KMS-11 (cell line): Measurements from ENCODE around the gene DPM2.

ENCODE experiments used
- H2AFZ ChIP-seq: fragments of 200-600 bp; sonication (generic); 2 replicates; pipeline ENCODE4 v1.6.1; 2016; ENCODE audit warnings: antibody characterized with exemption, mixed run types, low read depth
- H3K27ac ChIP-seq: fragments of 200-600 bp; sonication (generic); 2 replicates; pipeline ENCODE4 v1.6.1; 2016; ENCODE audit warnings: mild to moderate bottlenecking, mixed run types
- H3K27me3 ChIP-seq: fragments of 200-600 bp; sonication (generic); 2 replicates; pipeline ENCODE4 v1.6.1; 2017; ENCODE audit warnings: mild to moderate bottlenecking, low read depth, mixed run types, moderate library complexity; ENCODE audit not compliant: insufficient read depth
- H3K36me3 ChIP-seq: fragments of 200-600 bp; sonication (generic); 2 replicates; pipeline ENCODE4 v1.6.1; 2017; ENCODE audit warnings: mild to moderate bottlenecking, mixed run types; ENCODE audit not compliant: insufficient read depth
- H3K4me1 ChIP-seq: fragments of 200-600 bp; sonication (generic); 2 replicates; pipeline ENCODE4 v1.6.1; 2016; ENCODE audit warnings: mild to moderate bottlenecking, low read depth, mixed run types; ENCODE audit not compliant: poor library complexity, severe bottlenecking
- H3K4me2 ChIP-seq: fragments of 200-600 bp; sonication (generic); 2 replicates; pipeline ENCODE4 v1.7.0; 2016; ENCODE audit warnings: mild to moderate bottlenecking, mixed run types
- H3K4me3 ChIP-seq: fragments of 200-600 bp; sonication (generic); IDR thresholded peaks from 2 replicates; pipeline ENCODE4 v1.6.1; 2017; ENCODE audit warnings: low read depth, low read length, mixed read lengths; ENCODE audit not compliant: insufficient read depth
- H3K79me2 ChIP-seq: fragments of 200-600 bp; sonication (generic); 2 replicates; pipeline ENCODE4 v1.6.1; 2016; ENCODE audit warnings: low read depth, mixed run types; ENCODE audit not compliant: insufficient read depth
- H3K9ac ChIP-seq: fragments of 200-600 bp; sonication (generic); 2 replicates; pipeline ENCODE4 v1.6.1; 2016; ENCODE audit warnings: mild to moderate bottlenecking, mixed run types
- H4K20me1 ChIP-seq: fragments of 200-600 bp; sonication (generic); 2 replicates; pipeline ENCODE4 v1.6.1; 2016; ENCODE audit warnings: mild to moderate bottlenecking, mixed run types; ENCODE audit not compliant: insufficient read depth
- CTCF ChIP-seq: fragments of 200-600 bp; sonication (generic); conservative IDR thresholded peaks from 2 replicates; pipeline ENCODE4 v1.6.1; 2017; ENCODE audit warnings: low read depth, mild to moderate bottlenecking, antibody characterized with exemption, low read length, moderate library complexity, mixed read lengths

Gene DPM2

GRCh38 chr9:127885508-127886281 lies 52.0 kb downstream of the DPM2 start:
- H2AFZ ChIP-seq: no peak overlapping the region
- no peaks in the 10 kb centered on the region for H3K4me1 ChIP-seq
- H3K36me3 ChIP-seq: no peaks in the 10 kb centered on the region
- no peaks in the 10 kb centered on the region for H4K20me1 ChIP-seq
- no peak for TF ChIP-seq CTCF
- H3K27me3 ChIP-seq: no peaks in the 10 kb centered on the region
- H3K4me3 ChIP-seq: no peak overlapping the region
- H3K4me2 ChIP-seq: no peak overlapping the region
- H3K9ac ChIP-seq: no peak overlapping the region
- H3K79me2 ChIP-seq: no peaks in the 10 kb centered on the region
- no peak overlapping the region for H3K27ac ChIP-seq
